ENCODE data around the gene SERINC4.

GRCh38 chr15:43746245-43746902 lies 53.6 kb downstream of the SERINC4 start, which contains the start of gene PDIA3:
- TF ChIP-seq CTCF (IDR thresholded peaks at IDR 0.05), result peak in 4 of 6 experiments; percentile 31 to 76 (median 51)
- TF ChIP-seq POLR2AphosphoS5 (IDR thresholded peaks at IDR 0.05), result peak; percentile 97 to 98
- peak; percentile 58 to 98 (median 98) for TF ChIP-seq POLR2A (IDR thresholded peaks at IDR 0.05)
